ENCODE results near the gene HNF1B. TPM values are rescaled to one million over a fixed set of nuclear protein-coding genes. Genes with fewer than 3 reads are reported as not detected.

The HNF1B gene
- total RNA-seq, 4 donors from 2014 or later: not detected

- TF ChIP-seq CTCF (IDR thresholded peaks at IDR 0.05; ENCODE audit: low read depth): no peak
Observed at GRCh38 chr17:37759014-37759637, 14.3 kb upstream of the HNF1B start.

GRCh38 chr17:37756051-37756450, 11.2 kb upstream of the HNF1B start:
- no peak for TF ChIP-seq CTCF (IDR thresholded peaks at IDR 0.05; ENCODE audit: low read depth)

- TF ChIP-seq CTCF (IDR thresholded peaks at IDR 0.05; ENCODE audit: low read depth): no peak
Observed at GRCh38 chr17:37755455-37755854, 10.6 kb upstream of the HNF1B start.

GRCh38 chr17:37754363-37754762, 9.5 kb upstream of the HNF1B start:
- no peak for TF ChIP-seq CTCF (IDR thresholded peaks at IDR 0.05; ENCODE audit: low read depth)

- TF ChIP-seq CTCF (IDR thresholded peaks at IDR 0.05; ENCODE audit: low read depth): no peak
Observed at GRCh38 chr17:37752482-37752881, 7.6 kb upstream of the HNF1B start.

- no peak for TF ChIP-seq CTCF (IDR thresholded peaks at IDR 0.05; ENCODE audit: low read depth)
Observed at GRCh38 chr17:37750768-37751475, 6.1 kb upstream of the HNF1B start.

- no peak for TF ChIP-seq CTCF (IDR thresholded peaks at IDR 0.05; ENCODE audit: low read depth)
Observed at GRCh38 chr17:37750292-37750691, 5.4 kb upstream of the HNF1B start.
